Loucy (cell line): ENCODE data around the gene PRMT2.

Experiments
- H2AFZ ChIP-seq: fragments of 200-600 bp; sonication (generic); 2 replicates; pipeline ENCODE4 v1.6.0; 2016; ENCODE audit warnings: antibody characterized with exemption, mild to moderate bottlenecking, low read length, moderate library complexity
- H3F3A ChIP-seq: fragments of 200-600 bp; 2 replicates; pipeline ENCODE4 v1.6.0; 2016; ENCODE audit warnings: antibody characterized with exemption, low read depth, mild to moderate bottlenecking
- H3K27me3 ChIP-seq: fragments of 200-600 bp; sonication (generic); 2 replicates; pipeline ENCODE4 v1.6.1; 2014; ENCODE audit warnings: low read length, mild to moderate bottlenecking; ENCODE audit not compliant: insufficient read depth, poor library complexity, severe bottlenecking
- H3K36me3 ChIP-seq: fragments of 200-600 bp; sonication (generic); 2 replicates; pipeline ENCODE4 v1.6.1; 2016; ENCODE audit warnings: low read length; ENCODE audit not compliant: insufficient read depth
- H3K4me1 ChIP-seq: fragments of 200-600 bp; sonication (generic); 2 replicates; pipeline ENCODE4 v1.5.1; 2014; ENCODE audit warnings: low read length, mild to moderate bottlenecking; ENCODE audit not compliant: insufficient read depth, poor library complexity, severe bottlenecking
- H3K4me2 ChIP-seq: fragments of 200-600 bp; sonication (generic); 2 replicates; pipeline ENCODE4 v1.6.0; 2014; ENCODE audit warnings: antibody characterized with exemption, low read length, low read depth, mild to moderate bottlenecking; ENCODE audit not compliant: poor library complexity, severe bottlenecking
- H3K4me3 ChIP-seq: fragments of 200-600 bp; sonication (generic); 2 replicates; pipeline ENCODE4 v1.5.1; 2014; ENCODE audit warnings: low read length, mild to moderate bottlenecking, mixed read lengths; ENCODE audit not compliant: poor library complexity, severe bottlenecking
- H3K79me2 ChIP-seq: fragments of 200-600 bp; sonication (generic); 2 replicates; pipeline ENCODE4 v1.6.1; 2014; ENCODE audit warnings: low read length; ENCODE audit not compliant: insufficient read depth
- H3K9ac ChIP-seq: fragments of 200-600 bp; sonication (generic); 2 replicates; pipeline ENCODE4 v1.6.0; 2014; ENCODE audit warnings: mild to moderate bottlenecking, low read depth, low read length, moderate library complexity; ENCODE audit not compliant: poor library complexity, severe bottlenecking
- H3K9me2 ChIP-seq: fragments of 200-600 bp; sonication (generic); replicated peaks from 2 replicates; pipeline ENCODE4 v1.6.1; 2016; ENCODE audit warnings: low read depth, low read length, mixed read lengths
- H3K9me3 ChIP-seq: fragments of 200-600 bp; sonication (generic); 2 replicates; pipeline ENCODE4 v1.6.1; 2014; ENCODE audit warnings: mild to moderate bottlenecking, antibody characterized with exemption, low read length, low read depth; ENCODE audit not compliant: insufficient read depth
- H4K20me1 ChIP-seq: fragments of 200-600 bp; sonication (generic); 2 replicates; pipeline ENCODE4 v1.6.0; 2014; ENCODE audit warnings: antibody characterized with exemption, low read length, mild to moderate bottlenecking; ENCODE audit not compliant: insufficient read depth, poor library complexity, severe bottlenecking
- CTCF ChIP-seq: fragments of 200-600 bp; sonication (generic); conservative IDR thresholded peaks from 2 replicates; pipeline ENCODE4 v1.5.1; 2014; ENCODE audit warnings: mild to moderate bottlenecking, antibody characterized with exemption, low read length
- EZH2phosphoT487 ChIP-seq: fragments of 200-600 bp; IDR thresholded peaks from 2 replicates; pipeline ENCODE4 v1.6.1; 2018; ENCODE audit warnings: antibody characterized with exemption, mild to moderate bottlenecking, moderate library complexity, borderline replicate concordance

The PRMT2 gene

GRCh38 chr21:46606427-46606813 lies 29.1 kb upstream of the PRMT2 start:
- Histone ChIP-seq H3K36me3 (no peaks in the 10 kb centered on the region), H3K27me3 (no peaks in the 10 kb centered on the region), H3K4me2 (peak overlapping the region; percentile 74), H2AFZ (peak overlapping the region; percentile 18), H3K9me2 (no peaks in the 10 kb centered on the region), H4K20me1 (no peaks in the 10 kb centered on the region), H3K9ac (peak overlapping the region; percentile 68), H3K4me3 (peak overlapping the region; percentile 54), H3K79me2 (no peaks in the 10 kb centered on the region), H3F3A (no peaks in the 10 kb centered on the region), H3K9me3 (no peaks in the 10 kb centered on the region; the same call in 1 of the 2 replicates), H3K4me1 (peaks cover 45% of the 10 kb centered on the region)
- no peak for TF ChIP-seq CTCF
- no peak for TF ChIP-seq EZH2phosphoT487

GRCh38 chr21:46607636-46608035 lies 27.8 kb upstream of the PRMT2 start:
- Histone ChIP-seq H3K36me3 (no peaks in the 10 kb centered on the region), H3K4me1 (peaks cover 45% of the 10 kb centered on the region), H3K9ac (no peak overlapping the region), H3K79me2 (no peaks in the 10 kb centered on the region), H2AFZ (no peak overlapping the region), H4K20me1 (no peaks in the 10 kb centered on the region), H3K9me3 (no peaks in the 10 kb centered on the region; the same call in 1 of the 2 replicates), H3K4me2 (no peak overlapping the region), H3K4me3 (no peak overlapping the region), H3K27me3 (no peaks in the 10 kb centered on the region), H3F3A (no peaks in the 10 kb centered on the region), H3K9me2 (no peaks in the 10 kb centered on the region)
- TF ChIP-seq CTCF (no peak), EZH2phosphoT487 (no peak)

- no peak overlapping the region for H3K4me3 ChIP-seq
- peaks cover 44% of the 10 kb centered on the region for H3K4me1 ChIP-seq
- H3K4me2 ChIP-seq, result no peak overlapping the region
- no peaks in the 10 kb centered on the region for H3K9me2 ChIP-seq
- no peaks in the 10 kb centered on the region for H3K79me2 ChIP-seq
- H4K20me1 ChIP-seq, result no peaks in the 10 kb centered on the region
- no peaks in the 10 kb centered on the region for H3K27me3 ChIP-seq
- H2AFZ ChIP-seq, result no peak overlapping the region
- H3K9ac ChIP-seq, result no peak overlapping the region
- no peaks in the 10 kb centered on the region; the same call in 1 of the 2 replicates for H3K9me3 ChIP-seq
- H3F3A ChIP-seq, result no peaks in the 10 kb centered on the region
- TF ChIP-seq CTCF, result no peak
- no peak for TF ChIP-seq EZH2phosphoT487
- H3K36me3 ChIP-seq, result no peaks in the 10 kb centered on the region
These were observed 26.8 kb upstream of the PRMT2 start for GRCh38 chr21:46608672-46609111.
